Frontal cortex (tissue), 4 donors: ENCODE data around the gene PSME1. TPM values are rescaled to one million over a fixed set of nuclear protein-coding genes. Genes with fewer than 3 reads are reported as not detected.

Experiments
- DNase-seq, 2 donors: peaks; one replicate each; pipeline ENCODE4 v3.0.0; 2012; ENCODE audit warnings: low spot score in 2 of 2
- FAIRE-seq: peaks from 2 replicates; lab custom pipeline; 2012; peaks lifted over from hg19 to GRCh38; lab: Jason Lieb, UNC
- total RNA-seq: library from RNA; depleted of rRNA; stranded (reverse); fragments of >200 nt; gene quantifications from one replicate; pipeline ENCODE4 v1.2.3, GENCODE V29; 2014
- donor health status: control.
- donor health status: control.
- donor health status: control.

Gene PSME1
- 20.4 TPM for total RNA-seq

- DNase-seq (peak; percentile 96 to 97), FAIRE-seq (no peak)
Observed at GRCh38 chr14:24135834-24136683, at the start of gene PSME1. Gene PSME1, plus strand, starts transcription at chr14:24136194. Its CDS starts 69 bp downstream, at chr14:24136263.

- DNase-seq (no peak), FAIRE-seq (no peak)
Observed at GRCh38 chr14:24087004-24087403, 49.0 kb upstream of the PSME1 start.

GRCh38 chr14:24088095-24088494 is 47.9 kb upstream of the PSME1 start:
- FAIRE-seq = no peak
- no peak for DNase-seq

- FAIRE-seq = no peak
Observed at GRCh38 chr14:24089890-24090289, 46.1 kb upstream of the PSME1 start.

GRCh38 chr14:24092110-24092504 is 43.9 kb upstream of the PSME1 start:
- DNase-seq (no peak), FAIRE-seq (no peak)

More at GRCh38 chr14:24089890-24090289, 46.1 kb upstream of the PSME1 start:
- no peak for DNase-seq

- DNase-seq (no peak), FAIRE-seq (no peak)
Observed at GRCh38 chr14:24092505-24093206, 43.3 kb upstream of the PSME1 start.

- no peak for FAIRE-seq
- DNase-seq = no peak
Observed at GRCh38 chr14:24093207-24093900, 42.6 kb upstream of the PSME1 start.

GRCh38 chr14:24093901-24094840 is 41.8 kb upstream of the PSME1 start, which contains the start of gene PCK2:
Gene PCK2, plus strand, starts transcription at chr14:24094311. Its CDS starts 95 bp downstream, at chr14:24094406.
- peak; percentile 78 to 88 for DNase-seq
- FAIRE-seq = no peak

GRCh38 chr14:24094841-24095270 is 41.1 kb upstream of the PSME1 start:
- no peak for DNase-seq
- no peak for FAIRE-seq

GRCh38 chr14:24095271-24096068 is 40.5 kb upstream of the PSME1 start:
- DNase-seq (no peak), FAIRE-seq (no peak)

- DNase-seq = no peak
- no peak for FAIRE-seq
Observed at GRCh38 chr14:24096545-24097181, 39.3 kb upstream of the PSME1 start.

GRCh38 chr14:24098229-24098926 is 37.6 kb upstream of the PSME1 start:
- no peak for DNase-seq
- FAIRE-seq = no peak

- no peak for DNase-seq
- FAIRE-seq = no peak
Observed at GRCh38 chr14:24098927-24099813, 36.8 kb upstream of the PSME1 start.

- DNase-seq (no peak), FAIRE-seq (no peak)
Observed at GRCh38 chr14:24100197-24100981, 35.6 kb upstream of the PSME1 start.

- DNase-seq (no peak), FAIRE-seq (no peak)
Observed at GRCh38 chr14:24100982-24101494, 35.0 kb upstream of the PSME1 start.
